GM21423 (cell line): ENCODE results near the gene DNAH14.
"Not testable (repeated sequence)": the region's sequence is repeated elsewhere in the genome, so short reads cannot be mapped to it uniquely, and the experiment has no call there.

Source experiments
- ATAC-seq: cut with Tn5 transposase; IDR thresholded peaks from one replicate; pipeline ENCODE4 v1.9.1; 2021; ENCODE audit warnings: mild to moderate bottlenecking, moderate library complexity; ENCODE audit not compliant: unreplicated experiment

DNAH14 gene

GRCh38 chr1:225380691-225381090 lies 451.2 kb downstream of the DNAH14 start:
- no peak for ATAC-seq

GRCh38 chr1:225386860-225387259 lies 457.4 kb downstream of the DNAH14 start:
- ATAC-seq, result not testable (repeated sequence)

DNA sequence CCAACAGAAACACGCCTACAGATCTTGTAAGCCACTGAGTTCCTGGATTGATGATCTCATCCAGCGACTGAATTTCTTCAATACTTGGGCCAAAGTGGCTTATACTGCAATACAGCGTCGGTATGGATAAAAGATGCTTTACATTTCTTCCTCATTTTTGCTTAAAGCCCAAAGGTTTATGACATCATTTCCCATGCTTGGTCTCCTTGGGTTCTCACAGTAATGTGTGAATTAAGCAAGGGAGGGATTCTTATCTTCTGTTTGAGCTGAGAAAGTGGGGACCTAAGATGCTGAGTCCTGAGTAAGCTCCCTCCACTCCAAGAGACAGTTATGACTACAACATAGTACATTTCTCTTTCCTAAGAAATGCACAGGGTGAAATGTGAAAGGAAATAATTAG lies 458.9 kb downstream of the DNAH14 start:
- ATAC-seq, result no peak

GRCh38 chr1:225389843-225390242 lies 460.4 kb downstream of the DNAH14 start:
- no peak for ATAC-seq

DNA sequence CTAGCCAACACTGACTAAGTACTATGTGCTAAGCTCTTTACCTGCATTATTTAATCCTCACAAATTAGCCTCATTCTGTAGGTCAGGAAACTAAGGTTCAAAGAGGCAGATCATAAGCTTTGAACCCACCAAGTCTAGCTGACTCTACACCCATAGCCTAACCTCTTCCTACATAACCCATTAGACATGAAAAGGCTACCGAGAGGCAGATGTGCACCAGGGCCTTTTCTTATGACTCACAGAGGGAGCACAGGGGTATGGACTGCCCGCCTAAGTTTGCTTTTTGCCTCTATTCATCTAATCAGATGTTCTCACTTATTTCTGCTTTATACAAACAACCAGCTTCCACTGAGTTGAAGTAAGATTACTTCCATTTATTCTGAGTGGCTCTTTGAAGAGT lies 466.9 kb downstream of the DNAH14 start:
- no peak for ATAC-seq

DNA sequence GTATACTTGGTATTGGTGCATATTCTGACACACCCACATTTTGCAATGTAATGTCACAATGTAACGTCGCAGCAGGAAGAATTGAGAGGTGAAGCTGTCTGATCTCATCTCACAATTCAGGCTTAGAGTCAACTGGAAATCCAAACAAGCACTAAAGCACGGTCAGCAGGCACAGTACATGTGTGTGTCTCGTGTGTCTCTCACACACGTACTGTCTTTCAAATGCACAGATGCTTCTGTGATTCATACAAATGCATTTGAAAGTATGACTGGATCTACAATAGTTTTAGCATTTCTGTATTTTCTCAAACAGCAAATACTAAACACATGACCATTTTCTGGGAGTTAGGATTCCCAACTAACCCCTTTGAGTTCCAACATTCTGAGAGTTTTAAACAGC lies 471.5 kb downstream of the DNAH14 start:
- no peak for ATAC-seq

DNA sequence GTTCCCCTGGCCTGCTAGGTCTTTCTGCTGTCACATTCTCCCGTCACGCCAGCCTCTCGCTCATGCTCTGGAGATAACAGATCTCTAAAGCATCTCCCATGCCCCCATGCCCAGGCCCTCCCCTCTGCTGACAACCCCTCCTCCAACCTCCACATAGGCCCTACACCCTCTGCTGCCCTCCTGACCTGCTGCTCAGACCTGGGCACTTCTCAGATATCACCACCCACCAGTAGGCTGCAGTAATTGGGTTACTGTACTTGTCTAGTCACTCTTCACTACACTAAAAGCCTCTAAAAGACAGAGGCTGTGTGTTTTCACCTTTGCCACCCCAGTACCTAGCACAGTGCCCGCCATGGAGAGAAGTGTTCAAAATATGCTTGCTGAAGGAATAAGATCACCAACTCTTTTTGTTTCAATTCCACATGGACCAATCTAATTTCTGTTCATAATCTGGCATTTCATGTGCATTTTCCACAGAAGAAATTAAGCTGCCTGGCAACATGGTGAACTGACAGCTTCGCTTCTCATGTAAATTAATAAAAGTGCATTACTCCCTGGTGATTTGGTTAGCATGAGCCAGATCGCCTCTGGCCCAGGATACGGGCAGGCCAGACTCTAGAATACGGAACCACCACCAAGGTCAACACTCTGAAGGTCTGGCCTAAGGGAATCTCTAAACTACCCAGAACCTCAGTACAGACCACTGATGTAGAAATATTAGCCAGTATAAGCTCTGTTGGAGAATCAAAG lies 477.7 kb downstream of the DNAH14 start:
- no peak for ATAC-seq

DNA sequence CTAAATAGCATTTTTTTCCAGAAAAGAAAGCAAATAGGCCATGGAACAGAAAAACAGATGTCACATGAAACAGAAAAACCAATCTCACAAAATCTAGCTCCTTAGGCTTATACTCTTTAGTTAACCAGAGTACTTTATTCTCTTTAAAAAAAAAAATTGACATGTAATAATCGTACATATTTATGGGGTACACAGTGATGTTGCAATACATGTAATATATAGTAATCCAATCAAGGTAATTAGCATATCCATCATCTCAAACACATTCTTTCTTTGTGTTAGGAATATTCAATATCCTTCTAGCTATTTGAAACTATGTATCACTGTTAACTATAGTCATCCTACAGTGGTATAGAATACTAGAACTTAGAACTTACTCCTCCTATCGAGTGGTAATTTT lies 478.3 kb downstream of the DNAH14 start:
- ATAC-seq, result no peak

GRCh38 chr1:225408249-225408648 lies 478.8 kb downstream of the DNAH14 start:
- ATAC-seq, result no peak

DNA sequence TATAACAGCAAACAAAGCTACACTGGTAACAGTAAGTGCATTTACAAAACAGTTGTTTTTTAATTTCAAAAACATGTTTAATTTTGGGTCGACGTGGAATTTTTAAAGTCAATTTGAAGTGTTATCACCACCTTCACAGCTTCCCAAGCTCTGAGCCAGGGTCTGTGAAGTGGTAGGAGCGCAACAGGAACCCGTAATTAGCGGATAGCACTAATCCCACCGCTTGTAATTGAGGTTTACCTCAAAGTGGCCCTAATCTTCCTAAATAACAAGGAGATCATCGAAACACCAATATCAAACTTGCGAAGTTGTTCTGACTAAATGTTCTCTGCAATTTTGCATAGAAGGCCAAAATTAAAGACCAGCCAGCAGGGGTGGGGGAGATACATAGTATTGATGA lies 479.6 kb downstream of the DNAH14 start:
- no peak for ATAC-seq

GRCh38 chr1:225410036-225410435 lies 480.6 kb downstream of the DNAH14 start:
- ATAC-seq, result no peak

DNA sequence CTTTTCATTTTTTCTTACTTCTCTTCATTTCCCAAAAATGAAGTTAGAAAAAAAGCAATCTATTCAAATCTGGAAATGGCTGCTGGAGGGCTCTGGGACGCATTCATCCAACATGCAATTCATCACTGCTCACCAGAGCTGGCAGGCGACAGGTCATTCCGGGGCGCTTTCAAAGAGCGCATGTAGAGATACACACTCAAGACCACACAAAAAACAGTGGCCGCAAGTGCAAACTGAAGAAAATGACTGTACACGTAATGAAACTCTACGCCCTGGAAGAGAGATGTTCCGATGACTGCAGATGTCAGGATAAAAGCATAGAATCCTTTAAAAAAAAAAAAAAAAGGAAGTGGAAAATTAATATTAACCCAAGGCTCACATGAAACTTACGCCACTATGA lies 482.8 kb downstream of the DNAH14 start:
- no peak for ATAC-seq

- no peak for ATAC-seq
Measured at GRCh38 chr1:225412803-225413351, 483.4 kb downstream of the DNAH14 start.

GRCh38 chr1:225413708-225414375 lies 484.4 kb downstream of the DNAH14 start:
- no peak for ATAC-seq

DNA sequence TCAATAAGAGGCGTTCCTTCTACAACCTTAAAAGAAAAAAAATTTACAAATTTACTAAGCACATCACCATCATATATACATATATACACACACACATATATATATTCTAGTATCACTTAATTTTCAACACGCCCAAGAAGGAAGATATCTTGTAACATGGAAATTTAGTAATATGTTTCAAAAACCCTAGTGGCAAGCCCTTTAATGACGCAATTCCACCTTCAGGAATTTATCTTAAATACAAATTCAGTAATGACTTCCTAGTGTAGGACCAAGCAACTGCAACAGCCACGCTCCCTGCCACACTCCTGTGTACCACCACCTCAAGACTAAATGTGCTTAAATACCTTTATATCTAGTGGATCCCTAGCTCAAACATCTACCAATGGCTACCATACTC lies 485.8 kb downstream of the DNAH14 start:
- ATAC-seq, result no peak

DNA sequence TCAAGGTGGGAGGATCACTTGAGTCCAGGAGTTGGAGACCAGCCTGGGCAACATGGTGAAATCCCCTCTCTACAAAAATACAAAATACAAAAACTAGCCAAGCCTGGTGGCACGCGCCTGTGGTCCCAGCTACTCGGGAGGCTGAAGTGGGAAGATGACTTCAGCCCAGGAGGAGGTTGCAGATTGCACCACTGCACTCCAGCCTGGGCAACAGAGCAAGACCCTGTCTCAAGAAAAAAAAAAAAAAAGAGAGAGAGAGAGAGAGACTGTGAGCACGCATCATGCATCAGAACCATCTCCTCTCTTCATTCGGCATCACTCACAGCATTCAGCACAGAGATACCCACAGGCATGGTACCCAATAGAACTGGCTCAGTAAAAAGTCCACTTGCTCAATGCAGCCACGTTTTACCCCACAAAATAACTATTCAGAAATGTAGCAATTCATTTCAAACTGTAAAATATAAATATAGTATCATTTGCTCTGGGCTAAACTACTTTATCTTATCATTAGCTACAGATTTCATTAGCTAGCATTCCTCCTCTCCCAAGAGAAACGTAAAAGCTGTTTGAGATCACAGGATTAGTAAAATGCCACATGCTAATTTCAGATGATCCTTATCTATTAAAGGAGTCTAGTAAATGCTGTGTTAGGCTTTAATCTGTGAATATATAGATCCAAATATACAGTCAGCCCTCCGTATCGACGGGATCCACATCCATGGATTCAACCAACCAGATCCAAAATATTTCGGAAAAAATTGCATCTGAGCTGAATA lies 486.7 kb downstream of the DNAH14 start:
- ATAC-seq, result no peak

DNA sequence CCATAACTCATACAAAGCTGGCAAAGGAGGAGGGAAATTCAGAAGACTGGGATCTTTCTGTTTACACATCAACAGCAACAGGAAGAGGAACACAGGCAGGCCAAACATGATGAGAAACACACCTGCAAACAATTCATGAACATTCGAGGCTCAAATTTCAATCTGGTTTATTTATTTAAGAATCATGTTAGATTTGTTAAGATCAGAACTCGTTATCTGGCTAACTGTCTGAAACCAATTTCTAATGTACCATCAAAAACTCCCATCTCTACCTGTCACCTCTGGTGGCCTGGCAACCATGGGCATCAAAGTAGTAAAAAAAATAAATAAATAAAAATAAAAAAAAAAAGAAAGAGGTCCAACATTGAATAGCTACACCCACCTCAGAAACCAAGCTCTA lies 488.6 kb downstream of the DNAH14 start:
- no peak for ATAC-seq

DNA sequence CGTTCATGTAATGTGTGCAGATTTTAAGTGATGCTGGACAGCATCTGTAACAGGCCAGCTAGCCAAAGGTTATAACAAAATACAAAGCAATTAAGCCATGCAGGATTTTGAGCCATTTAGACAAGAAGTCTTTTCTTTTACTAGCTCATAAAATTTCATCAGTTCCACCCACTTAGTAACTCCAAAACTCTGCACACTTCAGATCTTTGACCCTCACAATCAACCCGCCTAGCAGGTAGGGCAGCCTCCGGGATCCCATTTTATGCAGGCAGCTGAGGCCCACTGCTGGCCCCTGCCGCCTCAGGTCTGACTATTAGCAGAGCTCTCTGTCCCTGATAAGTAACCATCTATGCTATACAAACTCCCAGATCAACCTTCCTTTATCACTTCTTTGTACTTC lies 489.1 kb downstream of the DNAH14 start:
- no peak for ATAC-seq

- no peak for ATAC-seq
Measured at GRCh38 chr1:225422031-225422605, 492.6 kb downstream of the DNAH14 start.

GRCh38 chr1:225422795-225423517 lies 493.5 kb downstream of the DNAH14 start:
- no peak for ATAC-seq

GRCh38 chr1:225423518-225423855 lies 494.0 kb downstream of the DNAH14 start:
- no peak for ATAC-seq
